Endothelial cell of umbilical vein (primary cell): Measurements from ENCODE around the gene KRT38.

ENCODE experiments used
- EZH2 ChIP-seq: IDR thresholded peaks from 2 replicates; pipeline ENCODE4 v1.6.1; 2012; ENCODE audit warnings: borderline replicate concordance, low read depth, mild to moderate bottlenecking, moderate library complexity, low read length, inconsistent platforms; ENCODE audit not compliant: severe bottlenecking
- GATA2 ChIP-seq: IDR thresholded peaks from 2 replicates; pipeline ENCODE4 v1.7.0; 2011; ENCODE audit warnings: low read depth, mild to moderate bottlenecking, moderate library complexity, mixed read lengths, low read length; ENCODE audit not compliant: insufficient read length, insufficient read depth
- JUN ChIP-seq: IDR thresholded peaks from 2 replicates; pipeline ENCODE4 v1.6.1; 2011; ENCODE audit warnings: borderline replicate concordance, low read depth; ENCODE audit not compliant: insufficient read length, insufficient read depth
- POLR2A ChIP-seq: IDR thresholded peaks from 2 replicates; pipeline ENCODE4 v1.6.1; 2012; ENCODE audit warnings: low read depth, mild to moderate bottlenecking, control low read depth, low read length
- POLR2AphosphoS5 ChIP-seq: IDR thresholded peaks from 2 replicates; pipeline ENCODE4 v1.6.1; 2012; ENCODE audit warnings: low read depth, mild to moderate bottlenecking, control low read depth, low read length, moderate library complexity; ENCODE audit not compliant: insufficient read depth
- TF ChIP-seq, protein P1 (sequence below), 2 donors: IDR thresholded peaks; 1 replicate in 1 of 2; 2 replicates in 1 of 2; pipeline ENCODE4 v1.5.1; 2011; ENCODE audit warnings: low read length in 2 of 2, mild to moderate bottlenecking in 2 of 2, moderate library complexity in 2 of 2, control low read depth in 1 of 2, inconsistent platforms in 1 of 2, low read depth in 1 of 2; ENCODE audit not compliant: insufficient read depth in 1 of 2; ENCODE audit errors: extremely low read depth in 1 of 2
- TF ChIP-seq, protein P2 (sequence below): IDR thresholded peaks from 2 replicates; pipeline ENCODE4 v1.6.1; 2011; ENCODE audit not compliant: insufficient read depth, insufficient read length

DNA sequence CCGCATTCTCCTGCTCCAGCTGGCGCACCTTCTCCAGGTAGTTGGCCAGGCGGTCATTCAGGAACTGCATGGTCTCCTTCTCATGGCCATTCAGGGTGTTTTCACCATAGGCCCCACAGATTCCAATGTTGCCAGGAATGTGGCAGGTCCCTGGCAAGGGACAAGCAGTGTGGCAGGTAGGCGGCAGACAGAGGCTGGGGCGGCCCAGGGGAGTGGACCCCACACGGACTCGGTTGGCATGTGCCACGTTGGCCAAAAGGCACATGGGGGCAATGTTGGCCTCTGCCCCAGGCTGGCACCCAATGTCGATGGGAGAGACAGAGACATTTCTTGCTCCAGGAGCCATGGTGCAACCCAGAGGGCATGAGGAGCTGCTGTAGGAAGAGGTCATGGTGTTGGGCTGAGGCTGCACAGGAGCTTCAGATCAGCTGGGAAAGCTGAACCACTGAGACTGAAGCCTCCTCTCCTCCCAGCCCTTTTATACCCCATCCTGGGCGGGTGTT, at the start of gene KRT38:
- TF ChIP-seq POLR2A, result no peak
- TF ChIP-seq, protein P1, sequence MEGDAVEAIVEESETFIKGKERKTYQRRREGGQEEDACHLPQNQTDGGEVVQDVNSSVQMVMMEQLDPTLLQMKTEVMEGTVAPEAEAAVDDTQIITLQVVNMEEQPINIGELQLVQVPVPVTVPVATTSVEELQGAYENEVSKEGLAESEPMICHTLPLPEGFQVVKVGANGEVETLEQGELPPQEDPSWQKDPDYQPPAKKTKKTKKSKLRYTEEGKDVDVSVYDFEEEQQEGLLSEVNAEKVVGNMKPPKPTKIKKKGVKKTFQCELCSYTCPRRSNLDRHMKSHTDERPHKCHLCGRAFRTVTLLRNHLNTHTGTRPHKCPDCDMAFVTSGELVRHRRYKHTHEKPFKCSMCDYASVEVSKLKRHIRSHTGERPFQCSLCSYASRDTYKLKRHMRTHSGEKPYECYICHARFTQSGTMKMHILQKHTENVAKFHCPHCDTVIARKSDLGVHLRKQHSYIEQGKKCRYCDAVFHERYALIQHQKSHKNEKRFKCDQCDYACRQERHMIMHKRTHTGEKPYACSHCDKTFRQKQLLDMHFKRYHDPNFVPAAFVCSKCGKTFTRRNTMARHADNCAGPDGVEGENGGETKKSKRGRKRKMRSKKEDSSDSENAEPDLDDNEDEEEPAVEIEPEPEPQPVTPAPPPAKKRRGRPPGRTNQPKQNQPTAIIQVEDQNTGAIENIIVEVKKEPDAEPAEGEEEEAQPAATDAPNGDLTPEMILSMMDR (IDR thresholded peaks at IDR 0.05; ENCODE audit: extremely low read depth in 1 of 2, insufficient read depth in 1 of 2, low read depth in 1 of 2, low read length in 2 of 2), result no peak
- TF ChIP-seq, protein P2, sequence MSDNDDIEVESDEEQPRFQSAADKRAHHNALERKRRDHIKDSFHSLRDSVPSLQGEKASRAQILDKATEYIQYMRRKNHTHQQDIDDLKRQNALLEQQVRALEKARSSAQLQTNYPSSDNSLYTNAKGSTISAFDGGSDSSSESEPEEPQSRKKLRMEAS, result no peak
- TF ChIP-seq EZH2, result no peak
- TF ChIP-seq POLR2AphosphoS5, result no peak
- TF ChIP-seq JUN, result no peak
- TF ChIP-seq GATA2, result no peak
